Measurements from ENCODE around the gene CDK11B.
"Not testable (repeated sequence)": the region's sequence is repeated elsewhere in the genome, so short reads cannot be mapped to it uniquely, and the experiment has no call there.

Gene CDK11B

GRCh38 chr1:1670866-1671265 lies 12.1 kb upstream of the CDK11B start:
- TF ChIP-seq, protein P1, sequence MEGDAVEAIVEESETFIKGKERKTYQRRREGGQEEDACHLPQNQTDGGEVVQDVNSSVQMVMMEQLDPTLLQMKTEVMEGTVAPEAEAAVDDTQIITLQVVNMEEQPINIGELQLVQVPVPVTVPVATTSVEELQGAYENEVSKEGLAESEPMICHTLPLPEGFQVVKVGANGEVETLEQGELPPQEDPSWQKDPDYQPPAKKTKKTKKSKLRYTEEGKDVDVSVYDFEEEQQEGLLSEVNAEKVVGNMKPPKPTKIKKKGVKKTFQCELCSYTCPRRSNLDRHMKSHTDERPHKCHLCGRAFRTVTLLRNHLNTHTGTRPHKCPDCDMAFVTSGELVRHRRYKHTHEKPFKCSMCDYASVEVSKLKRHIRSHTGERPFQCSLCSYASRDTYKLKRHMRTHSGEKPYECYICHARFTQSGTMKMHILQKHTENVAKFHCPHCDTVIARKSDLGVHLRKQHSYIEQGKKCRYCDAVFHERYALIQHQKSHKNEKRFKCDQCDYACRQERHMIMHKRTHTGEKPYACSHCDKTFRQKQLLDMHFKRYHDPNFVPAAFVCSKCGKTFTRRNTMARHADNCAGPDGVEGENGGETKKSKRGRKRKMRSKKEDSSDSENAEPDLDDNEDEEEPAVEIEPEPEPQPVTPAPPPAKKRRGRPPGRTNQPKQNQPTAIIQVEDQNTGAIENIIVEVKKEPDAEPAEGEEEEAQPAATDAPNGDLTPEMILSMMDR (IDR thresholded peaks at IDR 0.05; ENCODE audit: control extremely low read depth, extremely low read depth, low read depth, missing control alignments) = no peak
- ChIA-PET POLR2A (no interaction called here), CTCF (no interaction called here)
- DNase-seq (ENCODE audit: extremely low spot score) = no peak

- ChIA-PET CTCF (interaction anchor here (1.7 kb wide), 1 partner anchor 9 kb away, joined by 6 read pairs; no protein-coding TSS in a partner anchor), POLR2A (no interaction called here)
- no peak for DNase-seq (ENCODE audit: extremely low spot score)
- TF ChIP-seq, protein P1 (IDR thresholded peaks at IDR 0.05; ENCODE audit: control extremely low read depth, extremely low read depth, low read depth, missing control alignments) = no peak
These were observed 10.9 kb upstream of the CDK11B start for GRCh38 chr1:1669468-1670440.

- TF ChIP-seq, protein P1 (IDR thresholded peaks at IDR 0.05; ENCODE audit: control extremely low read depth, extremely low read depth, low read depth, missing control alignments) = no peak
- POLR2A ChIA-PET = no interaction called here
- CTCF ChIA-PET = interaction anchor here (0.8 to 3.3 kb wide), 4 partner anchors 12 to 95 kb away, joined by 3 to 16 read pairs (median 4); no protein-coding TSS in a partner anchor
- no peak for DNase-seq (ENCODE audit: extremely low spot score)
These were observed 7.7 kb upstream of the CDK11B start for GRCh38 chr1:1666526-1666925.

GRCh38 chr1:1665815-1666251 lies 7.0 kb upstream of the CDK11B start:
- TF ChIP-seq, protein P1 (IDR thresholded peaks at IDR 0.05; ENCODE audit: control extremely low read depth, extremely low read depth, low read depth, missing control alignments) = peak; percentile 38
- ChIA-PET POLR2A (no interaction called here), CTCF (interaction anchor here (0.8 to 3.3 kb wide), 5 partner anchors 13 to 243 kb away, joined by 3 to 16 read pairs (median 4); no protein-coding TSS in a partner anchor)
- DNase-seq (ENCODE audit: extremely low spot score) = peak; percentile 23

GRCh38 chr1:1664941-1665814 lies 6.4 kb upstream of the CDK11B start:
- DNase-seq (ENCODE audit: extremely low spot score) = no peak
- CTCF ChIA-PET = interaction anchor here (0.8 to 3.3 kb wide), 5 partner anchors 13 to 244 kb away, joined by 3 to 16 read pairs (median 4); no protein-coding TSS in a partner anchor
- POLR2A ChIA-PET = no interaction called here
- TF ChIP-seq, protein P1 (IDR thresholded peaks at IDR 0.05; ENCODE audit: control extremely low read depth, extremely low read depth, low read depth, missing control alignments) = no peak

GRCh38 chr1:1664318-1664717 lies 5.5 kb upstream of the CDK11B start:
- CTCF ChIA-PET = interaction anchor here (1.5 kb wide), 1 partner anchor 245 kb away, joined by 4 read pairs; no protein-coding TSS in a partner anchor
- POLR2A ChIA-PET; DNase-seq (ENCODE audit: extremely low spot score): not testable (repeated sequence)

- CTCF ChIA-PET; POLR2A ChIA-PET; DNase-seq (ENCODE audit: extremely low spot score): not testable (repeated sequence)
These were observed 4.2 kb upstream of the CDK11B start for GRCh38 chr1:1662830-1663560.

- POLR2A ChIA-PET; DNase-seq (ENCODE audit: extremely low spot score); CTCF ChIA-PET: not testable (repeated sequence)
These were observed 3.6 kb upstream of the CDK11B start for GRCh38 chr1:1662392-1662791.

GRCh38 chr1:1648265-1648664 lies 10.5 kb downstream of the CDK11B start:
- POLR2A ChIA-PET; CTCF ChIA-PET; DNase-seq (ENCODE audit: extremely low spot score): not testable (repeated sequence)

- DNase-seq (ENCODE audit: extremely low spot score); CTCF ChIA-PET; POLR2A ChIA-PET: not testable (repeated sequence)
These were observed 11.1 kb downstream of the CDK11B start for GRCh38 chr1:1647567-1648241.

All from GM10248 (cell line).